Stimulated activated CD8-positive, alpha-beta memory T cell treated with anti-CD3 and anti-CD28 coated beads, Interleukin-15, amount 100 ng/mL, for 1 hour (primary cell): ENCODE measurements around the gene LIF.

Experiments used
- DNase-seq: peaks from one replicate; pipeline ENCODE4 v3.0.0-alpha.2; 2020; ENCODE audit warnings: low read depth

LIF gene

DNA sequence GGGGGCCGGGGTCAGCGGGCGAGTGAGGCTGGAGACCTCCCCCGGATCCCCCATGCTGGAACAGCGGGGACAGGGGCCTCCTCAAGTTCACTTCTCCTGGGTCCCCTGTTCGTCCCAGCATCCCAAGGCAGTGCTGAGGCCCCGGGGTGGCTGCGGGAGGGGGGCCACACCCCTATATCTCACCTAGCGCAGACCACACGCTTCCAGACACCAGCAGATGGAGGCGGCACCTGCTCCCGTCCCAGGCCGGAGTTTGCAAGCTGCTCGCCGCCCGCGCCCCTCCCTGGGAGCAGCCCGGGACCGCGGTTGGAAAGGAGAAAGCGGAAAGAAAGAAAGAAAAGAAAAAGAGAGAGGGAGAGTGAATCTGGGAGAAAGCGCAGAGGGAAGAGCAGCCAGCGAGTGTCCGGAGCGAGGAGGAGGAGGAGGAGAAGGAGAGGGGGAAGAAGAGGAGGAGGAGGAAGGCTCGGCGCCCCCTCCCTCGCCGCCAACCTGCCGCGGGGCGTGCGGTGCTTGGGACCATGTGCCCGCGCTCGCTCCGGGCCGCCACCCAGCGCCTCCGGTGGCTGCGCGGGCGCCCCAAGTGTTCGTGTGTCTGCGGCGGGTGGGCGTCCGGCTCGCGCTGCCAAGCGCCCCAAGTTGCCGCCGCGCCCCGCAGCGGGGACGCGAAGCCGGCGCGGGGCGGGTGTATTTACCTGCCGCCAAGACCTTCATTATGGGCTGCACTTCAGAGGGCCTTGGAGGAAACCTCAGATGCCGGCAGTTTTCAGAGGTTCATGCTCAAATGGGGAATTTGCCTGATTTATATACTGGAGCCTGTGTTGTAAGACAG, at the start of gene LIF:
TSS of gene LIF (minus strand) at position 775 of the 829 bp plus-strand sequence. CDS start at position 711, 64 bp downstream.
- DNase-seq = no peak

DNA sequence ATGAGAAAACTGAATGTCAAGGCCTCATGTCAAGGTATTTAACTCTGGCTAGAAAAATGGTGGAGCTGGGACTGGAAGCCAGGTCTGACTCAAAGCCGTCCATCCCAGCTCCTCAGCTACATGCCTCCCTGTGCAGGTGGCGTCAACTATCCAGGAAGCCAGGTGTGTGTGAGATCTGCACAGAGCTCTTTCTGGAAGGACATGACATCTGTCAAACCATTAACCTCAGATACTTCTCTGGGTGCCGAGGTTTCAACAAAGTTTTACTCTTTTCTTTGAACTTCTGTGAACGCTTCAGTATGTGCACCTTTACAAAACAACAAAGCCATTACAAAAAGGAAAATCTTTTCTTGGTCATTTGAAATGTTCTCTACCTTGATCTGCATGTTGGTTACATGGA, 49.8 kb upstream of the LIF start:
- no peak for DNase-seq

GRCh38 chr22:30295576-30295975, 49.0 kb upstream of the LIF start:
- DNase-seq = no peak

- DNase-seq = no peak
Observed at GRCh38 chr22:30294830-30295229, 48.3 kb upstream of the LIF start.

DNA sequence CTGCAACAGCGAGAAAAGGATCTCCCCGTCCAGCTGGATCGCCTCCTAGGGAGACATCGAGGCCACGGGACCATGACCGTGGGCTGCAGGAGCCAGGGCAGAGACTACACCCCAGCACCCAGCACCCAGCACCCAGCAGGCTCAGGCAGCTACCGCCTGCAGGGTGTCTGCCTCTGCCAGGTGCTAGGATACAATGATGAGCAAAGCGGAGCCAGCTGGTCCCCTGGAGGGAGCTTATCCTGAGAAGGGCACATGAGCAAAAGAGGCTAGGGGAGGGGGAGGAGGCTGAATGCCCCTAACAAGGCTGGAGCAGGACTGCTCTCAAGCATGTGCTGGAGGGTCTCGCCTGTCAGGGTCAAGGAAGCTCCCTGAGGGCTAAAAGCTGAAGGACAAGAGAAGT, 47.5 kb upstream of the LIF start:
- no peak for DNase-seq

DNA sequence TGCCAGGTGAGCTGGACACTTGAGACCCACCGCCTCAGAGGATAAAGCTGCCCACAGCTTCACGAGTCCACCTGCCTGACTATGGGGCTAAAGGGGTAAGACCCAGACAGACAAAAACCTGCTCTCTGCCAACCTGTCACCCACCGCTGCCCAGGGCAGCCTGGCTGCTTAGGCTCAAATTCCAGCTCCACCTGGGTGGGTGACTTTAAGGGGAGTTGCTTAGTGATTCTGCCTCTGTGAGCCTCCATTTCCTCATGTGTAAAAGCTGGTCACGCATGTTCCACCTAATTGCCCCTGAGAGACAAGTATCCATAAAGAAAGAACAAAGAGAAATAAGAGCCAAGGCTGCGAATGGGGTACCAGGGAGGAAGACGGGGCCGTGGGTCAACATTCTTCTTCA, 46.5 kb upstream of the LIF start:
- DNase-seq = no peak

DNA sequence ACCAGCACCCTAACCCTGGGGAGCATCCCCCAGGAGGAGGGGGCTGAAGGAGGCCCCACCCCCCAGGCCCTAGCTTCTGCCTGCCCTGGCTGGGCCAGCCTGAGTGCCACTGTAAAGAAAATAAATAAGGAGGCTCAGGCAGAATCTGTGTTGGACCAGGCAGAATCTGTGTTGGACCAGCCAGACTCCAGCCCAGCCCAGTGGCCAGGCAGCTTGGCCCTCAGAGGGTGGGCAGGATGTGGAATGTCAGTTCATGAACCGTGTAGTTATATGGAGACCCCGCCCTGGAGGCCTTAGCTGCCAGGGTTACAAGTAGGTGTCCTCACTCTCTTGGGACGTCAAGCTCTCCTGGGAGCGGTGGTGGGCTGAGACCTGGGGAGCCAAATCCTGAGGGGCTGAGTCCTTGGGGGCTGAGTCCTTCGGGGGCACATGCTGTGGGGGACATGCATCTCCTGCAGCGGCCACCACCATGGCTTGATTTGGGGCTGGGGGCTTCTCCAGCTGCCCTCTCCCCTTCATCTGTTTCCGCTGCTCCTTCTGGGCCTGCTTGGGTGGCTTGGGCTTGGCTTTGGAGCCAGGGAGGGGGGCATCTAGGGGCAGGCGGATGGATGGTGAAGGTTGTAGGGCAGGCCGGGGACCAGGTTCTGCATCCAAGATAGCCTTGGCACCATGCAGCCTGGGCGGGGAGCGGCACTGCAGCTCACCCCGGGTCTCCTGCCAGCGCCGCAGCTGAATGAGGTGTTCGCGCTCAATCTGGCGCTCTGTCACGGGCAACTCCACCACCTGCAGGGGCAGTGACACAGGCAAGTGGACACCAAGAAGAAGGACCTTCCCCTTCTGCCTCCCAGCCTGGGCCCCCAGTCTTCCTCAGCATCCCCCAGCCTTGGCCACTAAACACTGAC, 45.8 kb upstream of the LIF start:
- no peak for DNase-seq

DNA sequence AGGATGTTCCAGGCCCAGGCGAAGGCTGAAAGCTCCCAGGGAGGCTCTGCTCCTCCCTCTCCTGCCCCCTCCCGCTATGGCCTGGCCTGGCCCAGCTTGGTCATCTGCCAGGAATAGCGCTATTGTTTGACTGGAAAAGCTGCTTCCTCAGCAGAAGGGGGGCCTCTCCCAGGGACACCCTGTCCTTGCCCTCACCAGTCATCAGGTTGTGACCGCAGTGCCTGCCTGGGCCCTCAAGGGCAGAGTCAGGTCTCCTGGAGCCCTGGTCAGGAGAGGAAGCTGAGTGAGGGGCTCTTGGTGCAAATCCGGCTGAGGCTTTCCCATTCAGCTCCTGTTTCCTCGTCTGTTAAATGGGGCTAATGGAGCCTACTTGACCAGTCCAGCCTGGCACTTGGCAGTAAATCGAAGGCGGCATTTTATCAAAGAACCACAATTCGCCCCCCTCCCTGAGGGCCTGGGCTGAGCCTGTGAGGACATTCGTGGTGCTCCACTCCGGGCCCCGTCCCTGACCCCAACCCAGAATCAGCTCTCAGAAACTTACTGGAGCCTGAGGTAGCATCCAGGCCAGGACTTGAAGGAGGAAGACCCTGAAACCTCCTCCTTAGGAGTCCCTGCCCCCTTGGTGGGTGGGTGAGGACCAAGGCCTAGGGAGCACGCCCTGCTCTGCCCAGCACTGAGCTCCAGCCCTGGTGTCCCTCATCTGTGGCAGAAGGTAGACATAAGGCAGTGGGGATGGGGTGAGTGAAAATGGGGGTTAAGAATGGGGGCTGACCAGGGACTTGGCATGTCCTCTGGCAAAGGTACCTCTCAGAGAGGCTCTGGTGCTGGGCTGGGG, 44.7 kb upstream of the LIF start:
- DNase-seq = no peak

DNA sequence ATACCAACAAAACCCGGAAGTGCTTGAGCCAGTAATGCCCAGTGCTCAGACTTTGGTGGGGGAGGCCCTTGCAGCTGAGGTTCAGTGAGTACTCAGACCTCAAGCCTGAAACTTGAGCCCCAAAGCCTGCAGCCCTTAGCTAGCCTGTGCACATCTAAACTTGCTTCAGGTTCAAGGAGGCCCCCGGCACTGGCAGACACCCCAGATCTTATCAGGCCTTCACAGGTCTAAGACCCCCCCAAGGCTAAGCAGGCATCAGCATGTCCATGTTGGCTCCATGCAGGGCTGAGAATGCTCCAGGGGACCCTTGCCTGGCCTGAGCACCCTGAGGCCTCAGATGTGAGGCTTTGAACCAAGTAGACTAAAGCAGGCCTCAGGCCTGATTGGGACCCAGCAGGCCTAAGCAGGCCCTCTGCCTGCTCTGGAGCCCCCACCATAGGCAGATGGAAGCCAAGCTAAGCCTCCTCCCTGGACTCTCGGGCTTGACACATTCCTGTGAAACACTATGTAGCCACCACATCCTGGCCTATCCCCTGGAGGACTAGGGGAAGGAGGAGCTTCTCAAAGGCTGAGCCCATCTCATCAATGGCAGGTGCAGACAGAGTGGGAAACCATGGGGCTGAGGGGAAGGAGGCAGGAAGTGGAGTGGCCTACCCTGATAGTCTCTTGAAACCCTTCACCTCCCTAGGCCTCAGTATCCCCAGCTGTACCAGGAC, 43.9 kb upstream of the LIF start:
- no peak for DNase-seq

GRCh38 chr22:30289980-30290313, 43.4 kb upstream of the LIF start:
- no peak for DNase-seq

DNA sequence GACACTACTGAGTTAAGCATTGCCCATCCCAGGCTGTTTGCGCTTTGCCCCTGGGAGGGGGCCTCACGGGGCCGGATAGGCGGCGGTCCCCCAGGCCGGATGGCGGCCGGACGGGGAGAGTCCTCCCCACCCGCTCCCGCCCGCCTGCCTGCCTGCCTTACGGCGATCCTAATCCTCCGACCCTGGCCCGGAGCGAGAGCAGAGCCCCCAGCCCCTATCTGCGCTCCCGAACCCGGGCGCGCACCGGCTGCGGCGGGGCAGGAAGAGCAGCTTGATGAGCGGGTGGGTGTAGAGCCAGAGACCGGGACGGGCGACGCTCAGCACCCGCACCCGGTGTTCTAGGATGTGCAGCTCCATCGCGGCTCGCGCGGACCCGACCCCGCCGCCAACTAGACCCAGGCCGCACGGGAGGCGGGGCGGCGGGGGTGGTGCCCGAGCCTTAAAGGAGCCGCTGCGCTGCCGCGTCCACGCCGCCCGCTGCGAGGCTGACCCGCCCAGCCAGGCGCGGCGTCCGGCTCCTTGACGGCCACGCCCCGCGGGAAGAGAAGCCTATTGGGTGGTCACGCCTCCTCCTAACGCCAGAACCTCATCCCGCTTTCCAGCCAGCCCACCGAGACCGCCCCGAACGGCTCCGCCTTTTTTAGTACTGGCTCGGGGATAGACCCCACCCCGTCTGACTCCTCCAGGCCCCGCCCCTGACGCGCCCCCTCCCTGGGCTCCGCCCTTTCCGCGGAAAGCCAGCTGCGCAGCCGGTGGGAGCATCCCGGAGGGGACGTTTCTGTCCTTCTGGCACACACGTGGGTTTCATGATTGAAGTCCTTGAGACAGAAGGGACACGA, 42.8 kb upstream of the LIF start, which contains the start of gene CASTOR1:
TSS of gene CASTOR1 (minus strand) at position 365 of the 839 bp plus-strand sequence. CDS start at position 357, 8 bp downstream.
- DNase-seq = peak; percentile 82

DNA sequence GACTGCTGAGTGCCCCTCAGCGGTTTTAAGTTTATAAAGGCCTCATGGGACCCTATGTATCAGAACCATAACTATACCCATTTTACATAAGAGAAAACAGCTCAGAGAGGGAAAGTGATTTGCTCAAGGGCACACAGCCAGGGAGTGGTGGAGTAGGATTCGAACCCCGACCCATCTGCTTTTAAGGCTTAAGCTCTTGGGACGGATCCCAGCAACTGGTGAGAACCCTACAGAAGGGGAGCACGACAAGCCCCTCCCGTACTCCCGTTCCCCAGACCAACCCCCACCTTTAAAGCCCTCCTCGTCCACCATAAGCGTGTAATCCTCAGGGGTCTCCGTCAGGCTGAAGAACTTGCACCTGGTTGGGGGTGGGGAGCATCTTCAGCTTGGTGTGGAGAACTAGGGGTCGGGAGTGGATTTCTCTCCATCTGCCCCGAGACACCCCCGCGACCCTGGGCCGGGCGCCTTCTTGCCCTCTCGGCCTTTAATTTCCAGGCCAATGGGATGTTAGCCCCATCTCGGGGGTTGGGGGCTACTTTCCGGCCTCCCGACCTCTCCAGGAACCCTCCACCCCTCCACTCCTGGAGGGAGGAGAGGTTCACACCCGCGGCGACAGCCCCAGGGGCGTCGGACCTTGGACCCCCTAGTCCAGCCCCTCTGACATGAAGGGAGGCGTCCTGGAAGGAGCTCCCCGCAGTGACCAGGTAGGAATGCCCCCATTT, 42.0 kb upstream of the LIF start:
- no peak for DNase-seq

DNA sequence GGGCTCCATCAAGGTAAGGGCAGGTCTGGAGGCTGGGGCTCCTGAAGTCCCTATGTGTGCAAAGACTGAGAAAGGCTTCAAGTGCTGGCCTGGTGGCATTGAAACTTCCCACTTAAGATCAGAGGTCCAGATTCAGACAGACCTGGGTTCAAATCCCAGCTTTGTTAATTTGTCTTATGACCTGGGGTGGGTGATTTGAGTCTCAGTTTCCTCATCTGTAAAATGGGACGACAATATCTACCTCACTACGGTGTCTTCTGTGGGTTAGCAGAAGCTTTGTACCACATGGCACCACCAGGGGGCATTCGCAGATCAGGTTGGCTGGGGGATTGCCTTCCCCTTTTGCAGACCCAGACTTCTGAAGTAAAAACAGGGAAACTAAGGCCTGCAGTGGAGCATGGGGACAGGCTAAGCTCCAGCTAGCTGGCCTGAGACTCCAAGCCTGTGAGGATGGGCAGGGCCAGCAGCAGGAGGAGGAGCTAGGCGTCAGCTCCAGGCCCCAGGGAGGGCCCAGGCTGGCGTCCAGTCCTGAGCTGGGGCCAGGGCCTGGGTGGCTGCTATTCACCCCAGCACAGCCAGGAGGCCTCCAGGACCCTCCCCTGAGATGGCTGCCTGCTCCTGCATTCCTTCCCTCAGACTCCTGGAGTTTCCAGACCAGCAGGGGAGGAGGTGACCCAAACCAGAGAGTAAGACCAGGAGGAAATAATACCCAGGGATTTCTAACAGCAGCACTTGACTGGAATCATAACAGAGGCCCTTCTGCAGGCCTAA, 41.3 kb upstream of the LIF start:
- peak; percentile 84 for DNase-seq

- DNase-seq = peak; percentile 77
Observed at GRCh38 chr22:30286813-30287647, 40.5 kb upstream of the LIF start.

DNA sequence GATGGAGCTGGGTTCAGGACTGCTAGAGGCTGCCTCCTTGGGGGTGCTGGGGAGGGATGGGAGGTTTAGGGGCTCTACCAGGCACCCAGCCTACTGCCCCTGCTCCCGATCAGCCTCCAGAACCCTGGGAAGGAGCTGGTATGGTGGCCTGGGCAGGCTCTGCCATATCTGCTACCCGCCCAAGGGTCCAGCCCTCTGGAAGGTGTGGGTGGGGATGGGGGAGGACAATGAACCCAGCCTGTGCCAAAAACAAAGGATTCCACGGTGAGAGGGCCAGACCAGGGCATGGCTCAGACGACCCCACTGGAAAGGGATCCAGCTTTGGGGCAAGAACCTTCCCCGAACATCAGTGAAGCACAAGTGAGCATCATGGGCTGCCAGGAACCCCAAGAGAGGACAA, 39.8 kb upstream of the LIF start:
- DNase-seq = no peak

GRCh38 chr22:30285846-30286200, 39.3 kb upstream of the LIF start:
- no peak for DNase-seq

GRCh38 chr22:30285176-30285845, 38.8 kb upstream of the LIF start:
- DNase-seq = no peak

- no peak for DNase-seq
Observed at GRCh38 chr22:30284666-30285065, 38.1 kb upstream of the LIF start.
